H9 (cell line): ENCODE measurements around the gene MGME1. TPM values are rescaled to one million over a fixed set of nuclear protein-coding genes. Genes with fewer than 3 reads are reported as not detected.
A peak's percentile ranks its signal among the peaks of the same experiment; 100 is the strongest.

Source experiments
- DNase-seq: peaks from one replicate; pipeline ENCODE4 v3.0.0-alpha.2; 2017
- H2AFZ ChIP-seq: one replicate; pipeline ENCODE4 v1.6.1; 2013; ENCODE audit warnings: mild to moderate bottlenecking, low read length, control low read depth, moderate library complexity
- H2AK5ac ChIP-seq: 2 replicates; pipeline ENCODE4 v1.6.1; 2013; ENCODE audit warnings: low read length, control low read depth, mixed read lengths; ENCODE audit not compliant: insufficient read length
- H2BK120ac ChIP-seq: one replicate; pipeline ENCODE4 v1.6.1; 2013; ENCODE audit warnings: low read depth, mild to moderate bottlenecking, low read length, control low read depth, inconsistent platforms; ENCODE audit not compliant: poor library complexity, severe bottlenecking
- H2BK12ac ChIP-seq: 2 replicates; pipeline ENCODE4 v1.6.1; 2013; ENCODE audit warnings: low read length, control low read depth, mixed read lengths, low read depth; ENCODE audit not compliant: insufficient read length
- H2BK15ac ChIP-seq: 2 replicates; pipeline ENCODE4 v1.6.1; 2013; ENCODE audit warnings: low read depth, low read length, control low read depth
- H2BK20ac ChIP-seq: one replicate; pipeline ENCODE4 v1.6.1; 2013; ENCODE audit warnings: low read depth, mild to moderate bottlenecking, low read length, control low read depth, inconsistent platforms; ENCODE audit not compliant: poor library complexity, severe bottlenecking
- H2BK5ac ChIP-seq: 2 replicates; pipeline ENCODE4 v1.6.1; 2013; ENCODE audit warnings: low read length, control low read depth, mixed read lengths; ENCODE audit not compliant: insufficient read length
- H3K14ac ChIP-seq: 2 replicates; pipeline ENCODE4 v1.6.1; 2013; ENCODE audit warnings: low read length, control low read depth; ENCODE audit not compliant: insufficient read depth
- H3K18ac ChIP-seq: 2 replicates; pipeline ENCODE4 v1.6.1; 2013; ENCODE audit warnings: low read depth, mild to moderate bottlenecking, mixed read lengths, low read length, control low read depth; ENCODE audit not compliant: insufficient read length
- H3K23ac ChIP-seq: 2 replicates; pipeline ENCODE4 v1.6.1; 2013; ENCODE audit warnings: low read length, control low read depth, mixed read lengths, low read depth; ENCODE audit not compliant: insufficient read length
- H3K23me2 ChIP-seq: 2 replicates; pipeline ENCODE4 v1.6.1; 2013; ENCODE audit warnings: low read depth, mild to moderate bottlenecking, mixed read lengths, low read length, control low read depth; ENCODE audit not compliant: insufficient read length, poor library complexity, severe bottlenecking
- H3K27ac ChIP-seq: 2 replicates; pipeline ENCODE4 v1.5.1; 2013; ENCODE audit warnings: low read length, control low read depth, mixed read lengths, low read depth; ENCODE audit not compliant: insufficient read length
- H3K27me3 ChIP-seq: 2 replicates; pipeline ENCODE4 v1.6.1; 2013; ENCODE audit warnings: low read length, control low read depth, inconsistent platforms; ENCODE audit not compliant: insufficient read depth
- H3K4ac ChIP-seq: 2 replicates; pipeline ENCODE4 v1.6.1; 2013; ENCODE audit warnings: low read depth, mild to moderate bottlenecking, control low read depth, inconsistent platforms, low read length, moderate library complexity
- H3K4me1 ChIP-seq: 2 replicates; pipeline ENCODE4 v1.6.1; 2013; ENCODE audit warnings: low read length, control low read depth, inconsistent platforms; ENCODE audit not compliant: insufficient read depth
- H3K4me2 ChIP-seq: 2 replicates; pipeline ENCODE4 v1.6.1; 2013; ENCODE audit warnings: low read length, control low read depth, mixed read lengths; ENCODE audit not compliant: insufficient read length, insufficient read depth
- H3K56ac ChIP-seq: 2 replicates; pipeline ENCODE4 v1.6.1; 2013; ENCODE audit warnings: low read depth, mild to moderate bottlenecking, mixed read lengths, low read length, control low read depth; ENCODE audit not compliant: insufficient read length
- H3K79me1 ChIP-seq: 2 replicates; pipeline ENCODE4 v1.6.1; 2013; ENCODE audit warnings: low read depth, mild to moderate bottlenecking, moderate library complexity, low read length, control low read depth, inconsistent platforms; ENCODE audit not compliant: insufficient read depth, poor library complexity, severe bottlenecking
- H3K79me2 ChIP-seq: 2 replicates; pipeline ENCODE4 v1.6.1; 2013; ENCODE audit warnings: low read length, control low read depth, inconsistent platforms; ENCODE audit not compliant: insufficient read depth
- H3K9ac ChIP-seq: 2 replicates; pipeline ENCODE4 v1.6.1; 2013; ENCODE audit warnings: low read length, control low read depth, mixed read lengths; ENCODE audit not compliant: insufficient read length; ENCODE audit errors: extremely low read depth
- H3K9me3 ChIP-seq: one replicate; pipeline ENCODE4 v1.6.1; 2013; ENCODE audit warnings: low read depth, low read length, inconsistent platforms; ENCODE audit not compliant: control insufficient read depth
- H3T11ph ChIP-seq: one replicate; pipeline ENCODE4 v1.6.1; 2013; ENCODE audit warnings: mild to moderate bottlenecking, low read length, control low read depth, inconsistent platforms
- H4K20me1 ChIP-seq: one replicate; pipeline ENCODE4 v1.6.1; 2013; ENCODE audit not compliant: control insufficient read depth, insufficient read length, insufficient read depth
- H4K5ac ChIP-seq: 2 replicates; pipeline ENCODE4 v1.6.1; 2013; ENCODE audit warnings: low read depth, mild to moderate bottlenecking, mixed read lengths, low read length, control low read depth; ENCODE audit not compliant: insufficient read length
- H4K8ac ChIP-seq: replicated peaks from 2 replicates; pipeline ENCODE4 v1.6.1; 2013; ENCODE audit warnings: low read length, control low read depth, mixed read lengths, low read depth; ENCODE audit not compliant: insufficient read length
- H4K91ac ChIP-seq: 2 replicates; pipeline ENCODE4 v1.6.1; 2013; ENCODE audit warnings: low read depth, mild to moderate bottlenecking, moderate library complexity, mixed read lengths, low read length, control low read depth; ENCODE audit not compliant: insufficient read length
- H3K27ac Mint-ChIP-seq, 3 experiments: 2 replicates in 2 of 3; 3 replicates in 1 of 3; pipeline ENCODE4 v1.8.0; 2020 to 2021; ENCODE audit warnings: mixed read lengths in 3 of 3, mild to moderate bottlenecking in 1 of 3, moderate library complexity in 1 of 3
- H3K27me3 Mint-ChIP-seq: 2 replicates; pipeline ENCODE4 v1.8.0; 2021; ENCODE audit warnings: low read depth, mild to moderate bottlenecking, moderate library complexity, mixed read lengths
- H3K36me3 Mint-ChIP-seq, 3 experiments: 2 replicates in 2 of 3; 3 replicates in 1 of 3; pipeline ENCODE4 v1.8.0; 2020 to 2021; ENCODE audit warnings: low read depth in 3 of 3, mixed read lengths in 3 of 3; ENCODE audit not compliant: insufficient read depth in 1 of 3
- H3K4me1 Mint-ChIP-seq, 2 experiments: 2 replicates each; pipeline ENCODE4 v1.8.0; 2020; ENCODE audit warnings: mixed read lengths in 2 of 2
- H3K4me3 Mint-ChIP-seq, 2 experiments: 2 replicates in 1 of 2; 3 replicates in 1 of 2; pipeline ENCODE4 v1.8.0; 2020 to 2021; ENCODE audit warnings: mild to moderate bottlenecking in 2 of 2, mixed read lengths in 2 of 2, moderate library complexity in 1 of 2
- H3K9me3 Mint-ChIP-seq, 2 experiments: 2 replicates in 1 of 2; 3 replicates in 1 of 2; pipeline ENCODE4 v1.8.0; 2020; ENCODE audit warnings: mild to moderate bottlenecking in 2 of 2, mixed read lengths in 2 of 2, moderate library complexity in 1 of 2
- CTCF ChIP-seq: fragments of 200-600 bp; sonication (generic); conservative IDR thresholded peaks from 3 replicates; pipeline ENCODE4 v1.8.0; 2021; ENCODE audit warnings: antibody characterized with exemption, mild to moderate bottlenecking
- WGBS: extraction: QIAGEN DNeasy Blood & Tissue Kit; methylation state at CpG from one replicate; pipeline ENCODE4 v1.1.7; 2013; ENCODE audit warnings: missing lambda C conversion rate, low lambda C conversion rate, mixed read lengths; ENCODE audit not compliant: insufficient read length; ENCODE audit errors: extremely low coverage; 5-methylcytosine and 5-hydroxymethylcytosine counted together
- total RNA-seq: library from RNA; stranded (reverse); gene quantifications from 2 replicates; pipeline ENCODE4 v1.2.1, GENCODE V29; 2021

MGME1 gene
- total RNA-seq, 1 experiment from 2014 or later, result 48.9 TPM

- DNase-seq, result no peak
- Histone ChIP-seq H3K14ac (no peak overlapping the region), H2BK20ac (no peak overlapping the region), H4K8ac (no peak overlapping the region), H2BK120ac (no peak overlapping the region), H3K18ac (no peak overlapping the region), H2BK15ac (no peak overlapping the region), H3K27ac (no peak overlapping the region), H4K5ac (no peak overlapping the region), H2AK5ac (no peak overlapping the region), H3K4me1 (no peaks in the 10 kb centered on the region), H4K91ac (no peak overlapping the region), H3K9ac (no peak overlapping the region), H2BK5ac (no peak overlapping the region), H2AFZ (no peak overlapping the region), H3K23me2 (no peaks in the 10 kb centered on the region), H3K79me1 (no peaks in the 10 kb centered on the region), H3K23ac (no peak overlapping the region), H3K4ac (no peak overlapping the region), H2BK12ac (no peak overlapping the region), H3T11ph (no peak overlapping the region), H3K9me3 (no peaks in the 10 kb centered on the region), H3K79me2 (no peaks in the 10 kb centered on the region), H3K4me2 (no peak overlapping the region), H4K20me1 (no peaks in the 10 kb centered on the region), H3K56ac (no peak overlapping the region), H3K27me3 (no peaks in the 10 kb centered on the region)
- Mint-ChIP-seq H3K36me3 (peaks cover 11 to 13% (median 12%) of the 10 kb centered on the region in 3 experiments), H3K9me3 (no peaks in the 10 kb centered on the region; a peak in 1 of 5 replicates), H3K4me3 (no peak overlapping the region), H3K27me3 (no peaks in the 10 kb centered on the region; the same call in 1 of the 2 replicates), H3K27ac (no peak overlapping the region), H3K4me1 (no peaks in the 10 kb centered on the region)
- TF ChIP-seq CTCF, result peak; percentile 28; the same call in 2 of the 3 replicates
- WGBS, result no CpG with 5 or more reads among the region's 7 CpGs
Measured at GRCh38 chr20:18020931-18021330, 52.1 kb downstream of the MGME1 start.
